GM23248 (cell line): ENCODE measurements around the gene IRF2BP1.

ENCODE experiments used
- EZH2 ChIP-seq: fragments of 200-600 bp; sonication (generic); IDR thresholded peaks from 2 replicates; pipeline ENCODE4 v1.6.1; 2018; ENCODE audit warnings: antibody characterized with exemption, mild to moderate bottlenecking; ENCODE audit not compliant: insufficient read depth, poor library complexity, severe bottlenecking
- EZH2phosphoT487 ChIP-seq: fragments of 200-600 bp; sonication (generic); IDR thresholded peaks from 2 replicates; pipeline ENCODE4 v1.6.1; 2018; ENCODE audit warnings: antibody characterized with exemption, moderate library complexity, mild to moderate bottlenecking, low read depth; ENCODE audit not compliant: insufficient read depth

GRCh38 chr19:45842198-45842597, 43.7 kb downstream of the IRF2BP1 start:
- TF ChIP-seq EZH2phosphoT487 (no peak), EZH2 (no peak)
